Activated B cell treated with CpG ODN at 0.5 μM for 24 hours (primary cell): ENCODE measurements around the gene DAB1. TPM values are rescaled to one million over a fixed set of nuclear protein-coding genes. Genes with fewer than 3 reads are reported as not detected.

Experiments
- ATAC-seq: fragments of 200-7000 bp; cut with Tn5 transposase; one replicate; pipeline ENCODE4 v1.10.0; 2021; ENCODE audit warnings: low read depth, mild to moderate bottlenecking, moderate library complexity
- CTCF ChIA-PET: fragments of 350-600 bp; sonication (Branson Sonifier 250); formaldehyde crosslinking; loops from one replicate; lab custom pipeline; 2021; ENCODE audit warnings: antibody characterized with exemption; lab: Charles Lee
- POLR2A ChIA-PET: fragments of 350-600 bp; sonication (Branson Sonifier 250); formaldehyde crosslinking; loops from one replicate; lab custom pipeline; 2021; ENCODE audit warnings: antibody characterized with exemption; lab: Charles Lee
- DNase-seq: peaks from one replicate; pipeline ENCODE4 v3.0.0; 2022
- H3K27ac Mint-ChIP-seq: one replicate; pipeline ENCODE4 v1.8.0; 2020; ENCODE audit warnings: mixed read lengths
- H3K27me3 Mint-ChIP-seq: one replicate; pipeline ENCODE4 v1.8.0; 2021; ENCODE audit warnings: mixed read lengths
- H3K36me3 Mint-ChIP-seq: one replicate; pipeline ENCODE4 v1.8.0; 2021; ENCODE audit warnings: low read depth, mixed read lengths
- H3K4me1 Mint-ChIP-seq: one replicate; pipeline ENCODE4 v1.8.0; 2021; ENCODE audit warnings: mixed read lengths
- H3K4me3 Mint-ChIP-seq: one replicate; pipeline ENCODE4 v1.8.0; 2020; ENCODE audit warnings: mild to moderate bottlenecking, mixed read lengths
- H3K9me3 Mint-ChIP-seq: one replicate; pipeline ENCODE4 v1.8.0; 2020; ENCODE audit warnings: mixed read lengths
- CTCF ChIP-seq: fragments of 200-600 bp; IDR thresholded peaks from one replicate; pipeline ENCODE4 v1.8.0; 2022; ENCODE audit warnings: antibody characterized with exemption, mild to moderate bottlenecking
- intact Hi-C: fragments of 100-400 bp; cut with micrococcal nuclease; formaldehyde crosslinking; loops from one replicate; pipeline ENCODE4 v1.15.1; 2024
- total RNA-seq: library from RNA; stranded (reverse); gene quantifications from 2 replicates; pipeline ENCODE4 v1.2.3, GENCODE V29; 2022

DAB1 gene
- total RNA-seq, 1 donor from 2014 or later = not detected

DNA sequence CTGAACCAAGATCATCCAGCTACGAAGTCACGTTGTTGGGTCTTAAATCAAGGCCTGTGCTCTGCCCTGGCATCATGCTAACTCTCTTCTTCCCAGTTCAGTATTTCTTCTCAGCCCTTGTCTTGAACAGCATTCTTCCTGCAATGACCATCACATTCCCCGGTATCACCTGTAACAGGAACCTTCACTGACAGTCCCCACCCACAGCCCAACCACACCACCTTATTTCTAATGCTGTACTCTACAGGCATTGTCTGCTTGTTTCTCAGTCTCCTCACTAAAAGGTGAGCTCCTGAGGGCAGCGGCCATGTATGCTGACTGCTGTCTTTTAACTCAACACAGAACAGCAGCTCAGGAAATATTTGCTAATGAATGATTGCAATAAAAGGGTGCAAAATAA lies 54.0 kb downstream of the DAB1 start:
- ChIA-PET CTCF (no interaction called here), POLR2A (no interaction called here)
- no peak overlapping the region for H3K4me3 Mint-ChIP-seq
- peaks cover 6% of the 10 kb centered on the region for H3K9me3 Mint-ChIP-seq
- TF ChIP-seq CTCF = no peak
- H3K36me3 Mint-ChIP-seq = no peaks in the 10 kb centered on the region
- H3K27me3 Mint-ChIP-seq = no peaks in the 10 kb centered on the region
- H3K4me1 Mint-ChIP-seq = no peaks in the 10 kb centered on the region
- no peak overlapping the region for H3K27ac Mint-ChIP-seq
- ATAC-seq (no peak), DNase-seq (no peak)
- intact Hi-C loops = no loop called here

GRCh38 chr1:57367945-57368344 lies 55.9 kb downstream of the DAB1 start:
- intact Hi-C loops = no loop called here
- Mint-ChIP-seq H3K4me1 (no peaks in the 10 kb centered on the region), H3K36me3 (no peaks in the 10 kb centered on the region), H3K27ac (no peak overlapping the region), H3K9me3 (peaks cover 6% of the 10 kb centered on the region), H3K4me3 (no peak overlapping the region), H3K27me3 (no peaks in the 10 kb centered on the region)
- CTCF ChIA-PET = no interaction called here
- DNase-seq (no peak), ATAC-seq (no peak)
- POLR2A ChIA-PET = no interaction called here
- no peak for TF ChIP-seq CTCF

DNA sequence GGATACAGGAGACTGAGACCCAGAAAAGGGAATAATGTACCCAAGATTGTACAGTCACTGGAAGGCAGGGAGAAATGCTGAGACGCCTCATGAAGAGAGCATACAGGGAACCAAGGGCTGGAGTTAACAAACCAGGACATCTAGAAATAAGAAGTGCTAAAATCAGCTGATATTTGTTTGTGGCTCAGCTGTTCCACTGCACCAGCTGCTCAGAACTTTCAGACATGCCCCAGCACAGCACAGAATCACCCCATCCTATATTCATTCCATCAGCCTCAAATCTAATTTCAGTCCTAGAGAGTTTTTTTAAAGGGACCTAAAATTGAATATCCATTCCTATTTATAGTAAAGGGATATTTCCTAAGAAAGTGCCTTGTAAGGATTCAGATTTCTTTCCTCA lies 60.2 kb downstream of the DAB1 start:
- CTCF ChIA-PET = no interaction called here
- no peaks in the 10 kb centered on the region for H3K4me1 Mint-ChIP-seq

DNA sequence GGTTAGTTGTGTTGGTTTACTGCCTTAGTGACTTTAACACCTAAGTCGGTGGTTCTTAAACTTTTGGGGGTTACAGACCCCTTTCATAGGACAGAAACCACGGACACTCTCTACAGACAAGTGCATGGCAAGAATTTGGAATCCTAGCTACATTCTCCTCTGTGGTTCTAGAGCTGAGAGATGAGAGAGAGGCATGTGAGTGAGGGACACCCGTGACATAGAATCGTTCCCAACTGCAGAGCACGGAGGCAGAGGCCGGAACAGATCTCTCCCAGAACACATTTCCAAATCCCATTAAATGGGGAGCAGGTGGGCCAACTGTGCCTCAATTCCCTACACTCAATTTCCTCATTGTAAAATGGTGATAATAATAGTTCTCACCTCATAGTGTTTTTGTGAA lies 60.7 kb downstream of the DAB1 start:
- CTCF ChIA-PET = no interaction called here
- H3K27me3 Mint-ChIP-seq = no peaks in the 10 kb centered on the region
- no peak for TF ChIP-seq CTCF
- POLR2A ChIA-PET = no interaction called here
- no peak for DNase-seq
- intact Hi-C loops = no loop called here
- no peaks in the 10 kb centered on the region for H3K36me3 Mint-ChIP-seq
- ATAC-seq = no peak
- peaks cover 2% of the 10 kb centered on the region for H3K9me3 Mint-ChIP-seq
- H3K4me1 Mint-ChIP-seq = no peaks in the 10 kb centered on the region
- no peak overlapping the region for H3K27ac Mint-ChIP-seq
- H3K4me3 Mint-ChIP-seq = no peak overlapping the region

More for the DNA sequence above, 60.2 kb downstream of the DAB1 start:
- TF ChIP-seq CTCF = no peak
- DNase-seq (no peak), ATAC-seq (no peak)
- H3K4me3 Mint-ChIP-seq = no peak overlapping the region
- no peaks in the 10 kb centered on the region for H3K36me3 Mint-ChIP-seq
- POLR2A ChIA-PET = no interaction called here
- H3K27me3 Mint-ChIP-seq = no peaks in the 10 kb centered on the region
- intact Hi-C loops = no loop called here
- H3K9me3 Mint-ChIP-seq = peaks cover 2% of the 10 kb centered on the region
- no peak overlapping the region for H3K27ac Mint-ChIP-seq

DNA sequence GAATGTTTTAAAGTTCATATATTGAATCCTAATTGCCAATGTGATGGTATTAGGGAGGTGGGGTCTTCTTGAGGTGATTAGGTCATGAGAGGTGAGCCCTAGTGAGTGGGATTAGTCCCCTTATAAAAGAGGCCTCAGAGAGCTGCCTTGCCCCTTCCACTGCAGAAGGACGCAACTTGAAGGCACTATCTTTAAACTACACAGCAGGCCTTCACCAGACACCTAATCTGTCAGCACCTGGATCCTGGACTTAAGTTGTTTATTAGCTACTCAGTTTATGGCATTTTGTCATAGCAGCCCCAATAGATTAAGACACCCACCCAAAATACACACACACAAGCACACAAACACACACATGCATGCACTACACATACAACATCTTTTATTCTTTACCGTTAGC lies 61.4 kb downstream of the DAB1 start:
- Mint-ChIP-seq H3K4me1 (no peaks in the 10 kb centered on the region), H3K9me3 (peaks cover 4% of the 10 kb centered on the region), H3K36me3 (no peaks in the 10 kb centered on the region), H3K27me3 (no peaks in the 10 kb centered on the region), H3K27ac (no peak overlapping the region), H3K4me3 (no peak overlapping the region)
- ChIA-PET POLR2A (no interaction called here), CTCF (no interaction called here)
- no peak for ATAC-seq
- intact Hi-C loops = no loop called here
- TF ChIP-seq CTCF = no peak
- no peak for DNase-seq
